Measurements from ENCODE around the gene TOMM40L.
"Not testable (repeated sequence)": the region's sequence is repeated elsewhere in the genome, so short reads cannot be mapped to it uniquely, and the experiment has no call there.

TOMM40L gene

DNA sequence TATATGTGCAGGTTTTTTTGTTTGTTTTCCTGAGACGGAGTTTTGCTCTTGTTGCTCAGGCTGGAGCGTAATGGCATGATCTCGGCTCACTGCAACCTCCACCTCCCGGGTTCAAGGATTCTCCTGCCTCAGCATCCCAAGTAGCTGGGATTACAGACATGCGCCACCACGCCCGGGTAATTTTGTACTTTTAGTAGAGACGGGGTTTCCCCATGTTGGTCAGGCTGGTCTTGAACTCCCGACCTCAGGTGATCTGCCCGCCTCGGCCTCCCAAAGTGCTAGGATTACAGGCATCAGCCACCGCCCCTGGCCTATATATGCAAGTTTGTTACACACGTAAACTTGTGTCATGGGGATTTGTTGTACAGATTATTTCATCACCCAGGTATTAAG, 1.2 kb upstream of the TOMM40L start:
- H3K9me3 ChIP-seq (ENCODE audit: control insufficient read depth, insufficient read depth, low read length); H3K27ac ChIP-seq (ENCODE audit: low read depth, low read length); H3K27me3 ChIP-seq (ENCODE audit: control insufficient read depth, insufficient read depth, low read length); H3K9ac ChIP-seq (ENCODE audit: low read depth, low read length); H3K4me3 ChIP-seq (ENCODE audit: low read depth, low read length): not testable (repeated sequence)
- H3K4me1 ChIP-seq (ENCODE audit: control insufficient read depth, insufficient read depth, low read length) = peaks cover 15% of the 10 kb centered on the region
- H3K36me3 ChIP-seq (ENCODE audit: control insufficient read depth, insufficient read depth, low read length) = peaks cover 18% of the 10 kb centered on the region

GRCh38 chr1:161225178-161225533, 704 bp upstream of the TOMM40L start:
- Histone ChIP-seq H3K4me1 (ENCODE audit: control insufficient read depth, insufficient read depth, low read length) (peaks cover 15% of the 10 kb centered on the region), H3K4me3 (ENCODE audit: low read depth, low read length) (no peak overlapping the region), H3K9ac (ENCODE audit: low read depth, low read length) (no peak overlapping the region), H3K27me3 (ENCODE audit: control insufficient read depth, insufficient read depth, low read length) (no peaks in the 10 kb centered on the region), H3K27ac (ENCODE audit: low read depth, low read length) (peak overlapping the region; percentile 30), H3K36me3 (ENCODE audit: control insufficient read depth, insufficient read depth, low read length) (peaks cover 23% of the 10 kb centered on the region), H3K9me3 (ENCODE audit: control insufficient read depth, insufficient read depth, low read length) (no peaks in the 10 kb centered on the region)

GRCh38 chr1:161226320-161226711, 456 bp downstream of the TOMM40L start:
- H3K27me3 ChIP-seq (ENCODE audit: control insufficient read depth, insufficient read depth, low read length) = no peaks in the 10 kb centered on the region
- H3K4me3 ChIP-seq (ENCODE audit: low read depth, low read length) = peak overlapping the region; percentile 86
- H3K27ac ChIP-seq (ENCODE audit: low read depth, low read length) = peak overlapping the region; percentile 7
- H3K4me1 ChIP-seq (ENCODE audit: control insufficient read depth, insufficient read depth, low read length) = peaks cover 15% of the 10 kb centered on the region
- no peaks in the 10 kb centered on the region for H3K9me3 ChIP-seq (ENCODE audit: control insufficient read depth, insufficient read depth, low read length)
- peaks cover 25% of the 10 kb centered on the region for H3K36me3 ChIP-seq (ENCODE audit: control insufficient read depth, insufficient read depth, low read length)
- peak overlapping the region; percentile 54; the same call in 1 of the 2 replicates for H3K9ac ChIP-seq (ENCODE audit: low read depth, low read length)

DNA sequence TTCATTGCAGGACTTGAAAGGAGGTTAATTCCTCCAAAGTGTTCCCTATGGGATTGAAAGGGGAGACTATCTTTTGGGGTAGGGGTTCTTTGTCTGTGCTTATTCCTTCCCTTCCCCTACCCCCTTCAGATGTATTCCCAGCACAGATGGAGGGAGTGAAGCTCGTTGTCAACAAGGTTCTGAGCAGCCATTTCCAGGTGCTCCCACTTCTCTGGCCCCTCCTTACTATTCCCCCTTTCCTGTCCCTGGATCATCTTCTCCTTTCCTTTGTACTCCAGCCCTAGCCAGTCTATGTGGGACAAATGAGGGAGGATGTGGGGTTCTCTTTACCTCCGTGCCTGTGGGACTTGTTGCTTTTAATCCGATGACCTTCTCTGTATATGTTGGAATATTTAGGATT, 899 bp downstream of the TOMM40L start:
- peak overlapping the region; percentile 86 for H3K4me3 ChIP-seq (ENCODE audit: low read depth, low read length)
- H3K4me1 ChIP-seq (ENCODE audit: control insufficient read depth, insufficient read depth, low read length) = peaks cover 15% of the 10 kb centered on the region
- H3K9ac ChIP-seq (ENCODE audit: low read depth, low read length) = peak overlapping the region; percentile 23; the same call in 1 of the 2 replicates
- peak overlapping the region; percentile 1 for H3K27ac ChIP-seq (ENCODE audit: low read depth, low read length)
- H3K36me3 ChIP-seq (ENCODE audit: control insufficient read depth, insufficient read depth, low read length) = peaks cover 25% of the 10 kb centered on the region
- no peaks in the 10 kb centered on the region for H3K27me3 ChIP-seq (ENCODE audit: control insufficient read depth, insufficient read depth, low read length)
- no peaks in the 10 kb centered on the region for H3K9me3 ChIP-seq (ENCODE audit: control insufficient read depth, insufficient read depth, low read length)

GRCh38 chr1:161227196-161227871, 1.5 kb downstream of the TOMM40L start:
- Histone ChIP-seq H3K9me3 (ENCODE audit: control insufficient read depth, insufficient read depth, low read length) (no peaks in the 10 kb centered on the region), H3K9ac (ENCODE audit: low read depth, low read length) (no peak overlapping the region), H3K4me3 (ENCODE audit: low read depth, low read length) (peak overlapping the region; percentile 86), H3K4me1 (ENCODE audit: control insufficient read depth, insufficient read depth, low read length) (peaks cover 15% of the 10 kb centered on the region), H3K27ac (ENCODE audit: low read depth, low read length) (peak overlapping the region; percentile 1), H3K36me3 (ENCODE audit: control insufficient read depth, insufficient read depth, low read length) (peaks cover 25% of the 10 kb centered on the region), H3K27me3 (ENCODE audit: control insufficient read depth, insufficient read depth, low read length) (no peaks in the 10 kb centered on the region)

- peaks cover 15% of the 10 kb centered on the region for H3K4me1 ChIP-seq (ENCODE audit: control insufficient read depth, insufficient read depth, low read length)
- H3K9ac ChIP-seq (ENCODE audit: low read depth, low read length) = no peak overlapping the region
- H3K9me3 ChIP-seq (ENCODE audit: control insufficient read depth, insufficient read depth, low read length) = no peaks in the 10 kb centered on the region
- no peaks in the 10 kb centered on the region for H3K27me3 ChIP-seq (ENCODE audit: control insufficient read depth, insufficient read depth, low read length)
- H3K36me3 ChIP-seq (ENCODE audit: control insufficient read depth, insufficient read depth, low read length) = peaks cover 25% of the 10 kb centered on the region
- H3K4me3 ChIP-seq (ENCODE audit: low read depth, low read length) = no peak overlapping the region
- no peak overlapping the region for H3K27ac ChIP-seq (ENCODE audit: low read depth, low read length)
Measured at GRCh38 chr1:161228032-161228431, 2.2 kb downstream of the TOMM40L start.

GRCh38 chr1:161229896-161230295, 4.0 kb downstream of the TOMM40L start:
- no peak overlapping the region for H3K27ac ChIP-seq (ENCODE audit: low read depth, low read length)
- no peaks in the 10 kb centered on the region for H3K27me3 ChIP-seq (ENCODE audit: control insufficient read depth, insufficient read depth, low read length)

GRCh38 chr1:161230762-161231161, 4.9 kb downstream of the TOMM40L start:
- Histone ChIP-seq H3K4me1 (ENCODE audit: control insufficient read depth, insufficient read depth, low read length) (peaks cover 11% of the 10 kb centered on the region), H3K27me3 (ENCODE audit: control insufficient read depth, insufficient read depth, low read length) (no peaks in the 10 kb centered on the region), H3K4me3 (ENCODE audit: low read depth, low read length) (no peak overlapping the region), H3K27ac (ENCODE audit: low read depth, low read length) (no peak overlapping the region), H3K9me3 (ENCODE audit: control insufficient read depth, insufficient read depth, low read length) (no peaks in the 10 kb centered on the region), H3K36me3 (ENCODE audit: control insufficient read depth, insufficient read depth, low read length) (peaks cover 25% of the 10 kb centered on the region), H3K9ac (ENCODE audit: low read depth, low read length) (no peak overlapping the region)

More at GRCh38 chr1:161229896-161230295, 4.0 kb downstream of the TOMM40L start:
- H3K9me3 ChIP-seq (ENCODE audit: control insufficient read depth, insufficient read depth, low read length) = no peaks in the 10 kb centered on the region
- H3K4me3 ChIP-seq (ENCODE audit: low read depth, low read length) = no peak overlapping the region
- H3K36me3 ChIP-seq (ENCODE audit: control insufficient read depth, insufficient read depth, low read length) = peaks cover 25% of the 10 kb centered on the region
- no peak overlapping the region for H3K9ac ChIP-seq (ENCODE audit: low read depth, low read length)
- H3K4me1 ChIP-seq (ENCODE audit: control insufficient read depth, insufficient read depth, low read length) = peaks cover 15% of the 10 kb centered on the region

GRCh38 chr1:161233102-161233501, 7.2 kb downstream of the TOMM40L start:
- Histone ChIP-seq H3K9me3 (ENCODE audit: control insufficient read depth, insufficient read depth, low read length) (no peaks in the 10 kb centered on the region), H3K27ac (ENCODE audit: low read depth, low read length) (no peak overlapping the region), H3K4me3 (ENCODE audit: low read depth, low read length) (no peak overlapping the region), H3K9ac (ENCODE audit: low read depth, low read length) (no peak overlapping the region), H3K27me3 (ENCODE audit: control insufficient read depth, insufficient read depth, low read length) (no peaks in the 10 kb centered on the region), H3K4me1 (ENCODE audit: control insufficient read depth, insufficient read depth, low read length) (no peaks in the 10 kb centered on the region), H3K36me3 (ENCODE audit: control insufficient read depth, insufficient read depth, low read length) (peaks cover 23% of the 10 kb centered on the region)

DNA sequence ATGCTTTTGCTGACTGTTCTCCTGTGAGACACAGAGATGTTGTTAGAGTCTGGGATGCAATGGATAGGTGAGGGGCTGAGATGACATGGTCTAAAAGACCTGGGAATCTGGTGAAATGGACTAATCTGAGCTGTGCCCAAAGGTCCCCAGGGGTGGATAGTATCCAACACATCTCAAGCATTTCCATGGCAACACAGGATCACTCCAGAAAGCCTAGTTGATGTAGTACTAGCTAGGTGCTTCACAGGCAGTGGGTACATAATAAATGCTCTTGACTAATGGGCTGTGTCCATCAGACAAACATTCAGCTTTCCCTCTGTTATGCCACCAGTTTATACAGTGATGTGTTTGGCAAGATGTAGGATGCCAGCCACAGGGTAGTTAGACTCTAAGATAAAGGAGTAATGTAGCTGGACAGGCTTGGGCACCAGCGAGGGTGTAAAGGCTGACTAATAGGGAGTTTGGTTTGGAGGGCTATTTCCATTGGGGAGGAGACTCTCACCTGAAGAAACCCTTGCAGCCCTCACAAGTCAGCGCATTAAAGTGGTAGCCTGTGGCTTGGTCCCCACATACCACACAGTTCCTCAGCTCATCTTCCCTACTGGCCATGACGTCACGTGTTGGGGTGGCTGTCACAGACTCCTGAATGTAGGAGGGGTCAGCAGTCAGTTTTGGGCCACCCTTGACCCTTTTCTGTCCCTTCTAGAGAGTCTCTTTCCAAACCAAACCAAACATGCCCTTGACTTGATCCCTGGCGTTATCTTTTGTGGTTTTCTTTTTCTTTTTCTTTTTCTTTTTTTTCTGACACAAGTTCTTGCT, 10.3 kb downstream of the TOMM40L start:
- Histone ChIP-seq H3K9ac (ENCODE audit: low read depth, low read length) (no peak overlapping the region), H3K9me3 (ENCODE audit: control insufficient read depth, insufficient read depth, low read length) (no peaks in the 10 kb centered on the region), H3K4me3 (ENCODE audit: low read depth, low read length) (no peak overlapping the region), H3K36me3 (ENCODE audit: control insufficient read depth, insufficient read depth, low read length) (no peaks in the 10 kb centered on the region), H3K27ac (ENCODE audit: low read depth, low read length) (no peak overlapping the region), H3K27me3 (ENCODE audit: control insufficient read depth, insufficient read depth, low read length) (no peaks in the 10 kb centered on the region), H3K4me1 (ENCODE audit: control insufficient read depth, insufficient read depth, low read length) (no peaks in the 10 kb centered on the region)

- H3K27ac ChIP-seq (ENCODE audit: low read depth, low read length) = no peak within 1 kb of the TSS
Measured at GRCh38 chr1:161238039-161238473, 12.2 kb downstream of the TOMM40L start, which contains the start of gene NR1I3. NR1I3 (minus strand) TSS chr1:161238203; CDS start chr1:161236565, 1,638 bp downstream.

More at GRCh38 chr1:161238039-161238473, 12.2 kb downstream of the TOMM40L start, which contains the start of gene NR1I3:
- Histone ChIP-seq H3K9me3 (ENCODE audit: control insufficient read depth, insufficient read depth, low read length) (no peaks in the 10 kb centered on the region), H3K4me3 (ENCODE audit: low read depth, low read length) (no peak within 1 kb of the TSS), H3K27me3 (ENCODE audit: control insufficient read depth, insufficient read depth, low read length) (no peaks in the 10 kb centered on the region), H3K9ac (ENCODE audit: low read depth, low read length) (no peak within 1 kb of the TSS), H3K4me1 (ENCODE audit: control insufficient read depth, insufficient read depth, low read length) (no peaks in the 10 kb centered on the region), H3K36me3 (ENCODE audit: control insufficient read depth, insufficient read depth, low read length) (no peaks in the 10 kb centered on the region)
